NCI-H2107 treated with DMSO at 0.1 percent for 48 hours (cell line): ENCODE results near the gene TLX1.

Experiments
- DNase-seq: peaks from one replicate; lab custom pipeline; 2025; ENCODE audit not compliant: unreplicated experiment; lab: John Stamatoyannopoulos, UW

Gene TLX1

GRCh38 chr10:101111547-101111946, 19.6 kb upstream of the TLX1 start:
- DNase-seq, result no peak

GRCh38 chr10:101112799-101113594, 18.1 kb upstream of the TLX1 start:
- no peak for DNase-seq

GRCh38 chr10:101113890-101114403, 17.2 kb upstream of the TLX1 start:
- DNase-seq, result no peak

GRCh38 chr10:101114646-101115045, 16.5 kb upstream of the TLX1 start:
- no peak for DNase-seq

- no peak for DNase-seq
Measured at GRCh38 chr10:101116754-101117153, 14.3 kb upstream of the TLX1 start.

GRCh38 chr10:101118031-101118430, 13.1 kb upstream of the TLX1 start:
- DNase-seq, result no peak

- DNase-seq, result no peak
Measured at GRCh38 chr10:101120520-101120883, 10.6 kb upstream of the TLX1 start.

- DNase-seq, result no peak
Measured at GRCh38 chr10:101120884-101121653, 10.0 kb upstream of the TLX1 start.

GRCh38 chr10:101121654-101122031, 9.5 kb upstream of the TLX1 start:
- DNase-seq, result no peak

GRCh38 chr10:101122270-101123084, 8.6 kb upstream of the TLX1 start:
- no peak for DNase-seq

- DNase-seq, result no peak
Measured at GRCh38 chr10:101123085-101123814, 7.8 kb upstream of the TLX1 start.

- DNase-seq, result no peak
Measured at GRCh38 chr10:101123815-101124617, 7.1 kb upstream of the TLX1 start.

- DNase-seq, result no peak
Measured at GRCh38 chr10:101124933-101125332, 6.2 kb upstream of the TLX1 start.

GRCh38 chr10:101126684-101127628, 4.1 kb upstream of the TLX1 start:
- DNase-seq, result no peak

GRCh38 chr10:101130141-101130540, 959 bp upstream of the TLX1 start:
- DNase-seq, result no peak

GRCh38 chr10:101131962-101132635, 999 bp downstream of the TLX1 start:
- DNase-seq, result no peak

GRCh38 chr10:101132636-101133473, 1.8 kb downstream of the TLX1 start:
- DNase-seq, result no peak
